NCI-H146 treated with DMSO at 0.1 percent for 48 hours (cell line): ENCODE data around the gene RIN3.

ENCODE experiments used
- DNase-seq: peaks from one replicate; lab custom pipeline; 2025; ENCODE audit not compliant: unreplicated experiment; lab: John Stamatoyannopoulos, UW

RIN3 gene

GRCh38 chr14:92737206-92737605 is 223.6 kb downstream of the RIN3 start:
- no peak for DNase-seq

- no peak for DNase-seq
Observed at GRCh38 chr14:92737619-92738188, 224.1 kb downstream of the RIN3 start.
